Muscle of leg (tissue), 11 donors: Measurements from ENCODE around the gene ITGA1. TPM values are rescaled to one million over a fixed set of nuclear protein-coding genes. Genes with fewer than 3 reads are reported as not detected.

Experiments used
- DNase-seq: peaks from one replicate; pipeline ENCODE4 v3.0.0; 2013
- H3K27ac ChIP-seq: one replicate; pipeline ENCODE4 v1.5.1; 2013; ENCODE audit warnings: mild to moderate bottlenecking, low read length, control low read depth
- H3K27me3 ChIP-seq: one replicate; pipeline ENCODE4 v1.6.1; 2013; ENCODE audit warnings: low read length; ENCODE audit not compliant: control insufficient read depth, insufficient read depth
- H3K36me3 ChIP-seq: one replicate; pipeline ENCODE4 v1.6.1; 2013; ENCODE audit warnings: low read length; ENCODE audit not compliant: control insufficient read depth, insufficient read depth
- H3K4me1 ChIP-seq: one replicate; pipeline ENCODE4 v1.6.1; 2013; ENCODE audit warnings: low read length; ENCODE audit not compliant: control insufficient read depth, insufficient read depth
- H3K4me3 ChIP-seq: one replicate; pipeline ENCODE4 v1.5.1; 2013; ENCODE audit warnings: low read length, control low read depth
- H3K9me3 ChIP-seq: replicated peaks from 2 replicates; pipeline ENCODE4 v1.6.1; 2013; ENCODE audit warnings: low read depth, low read length; ENCODE audit not compliant: control insufficient read depth
- WGBS: methylation state at CpG from one replicate; pipeline ENCODE4 v1.1.5; 2013; ENCODE audit warnings: missing lambda C conversion rate; ENCODE audit not compliant: insufficient coverage; 5-methylcytosine and 5-hydroxymethylcytosine counted together
- polyA plus RNA-seq, 8 donors: library from polyadenylated mRNA; unstranded; fragments of 120-200 nt; gene quantifications; one replicate each; pipeline versions ENCODE4 v1.2.1 to v1.2.3, GENCODE V29; 2013; ENCODE audit warnings: inconsistent platforms in 1 of 8, low replicate concordance in 1 of 8; ENCODE audit not compliant: insufficient read length in 8 of 8, insufficient read depth in 1 of 8
- total RNA-seq: library from RNA; stranded (reverse); fragments of 120-200 nt; gene quantifications from one replicate; pipeline ENCODE4 v1.2.4, GENCODE V29; 2013

ITGA1 gene
- total and polyA plus RNA-seq, 9 donors, result 11.5 to 36.5 (median 21.6) TPM

DNA sequence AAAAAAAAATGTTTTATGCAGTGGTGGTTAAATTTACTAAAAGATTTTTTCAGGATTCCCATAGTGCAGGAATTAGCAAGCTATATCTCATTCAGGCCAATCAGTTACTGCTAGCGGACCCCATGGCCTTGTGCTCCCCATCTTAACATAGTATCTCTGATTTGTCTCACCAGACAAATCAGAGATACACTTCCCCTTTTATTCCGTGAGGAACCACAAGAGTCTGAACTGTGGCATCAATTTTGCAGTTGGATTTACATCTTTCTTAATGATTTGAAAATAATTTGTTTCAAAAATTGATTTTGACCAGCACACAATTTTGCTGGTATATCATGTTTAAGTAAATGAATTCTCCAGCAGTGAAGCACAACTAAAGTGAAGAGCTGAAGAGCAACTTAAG lies 17.9 kb downstream of the ITGA1 start:
- DNase-seq, result no peak
- Histone ChIP-seq H3K27ac (no peak overlapping the region), H3K4me1 (peaks cover 10% of the 10 kb centered on the region), H3K27me3 (no peaks in the 10 kb centered on the region), H3K9me3 (no peaks in the 10 kb centered on the region), H3K36me3 (peaks cover 11% of the 10 kb centered on the region), H3K4me3 (no peak overlapping the region)
- WGBS, result 90% methylated on average over 1 of the region's 2 CpGs

- no peak overlapping the region for H3K4me3 ChIP-seq
- peaks cover 6% of the 10 kb centered on the region for H3K36me3 ChIP-seq
- no peaks in the 10 kb centered on the region for H3K9me3 ChIP-seq
- peaks cover 3% of the 10 kb centered on the region for H3K4me1 ChIP-seq
- no peak overlapping the region for H3K27ac ChIP-seq
- H3K27me3 ChIP-seq, result no peaks in the 10 kb centered on the region
- no peak for DNase-seq
Observed at GRCh38 chr5:52807037-52807436, 19.3 kb downstream of the ITGA1 start.

- H3K36me3 ChIP-seq, result peaks cover 6% of the 10 kb centered on the region
- peaks cover 3% of the 10 kb centered on the region for H3K4me1 ChIP-seq
- no peaks in the 10 kb centered on the region for H3K9me3 ChIP-seq
- H3K27ac ChIP-seq, result no peak overlapping the region
- no peak overlapping the region for H3K4me3 ChIP-seq
- H3K27me3 ChIP-seq, result no peaks in the 10 kb centered on the region
- no peak for DNase-seq
Observed at GRCh38 chr5:52807723-52808122, 20.0 kb downstream of the ITGA1 start.

- no peak overlapping the region for H3K4me3 ChIP-seq
- H3K27ac ChIP-seq, result no peak overlapping the region
- peaks cover 2% of the 10 kb centered on the region for H3K4me1 ChIP-seq
- no peak for DNase-seq
- H3K36me3 ChIP-seq, result peaks cover 3% of the 10 kb centered on the region
- no peaks in the 10 kb centered on the region for H3K27me3 ChIP-seq
- WGBS, result no CpG with 5 or more reads among the region's 2 CpGs
- H3K9me3 ChIP-seq, result no peaks in the 10 kb centered on the region
Observed at GRCh38 chr5:52808316-52808901, 20.7 kb downstream of the ITGA1 start.

DNA sequence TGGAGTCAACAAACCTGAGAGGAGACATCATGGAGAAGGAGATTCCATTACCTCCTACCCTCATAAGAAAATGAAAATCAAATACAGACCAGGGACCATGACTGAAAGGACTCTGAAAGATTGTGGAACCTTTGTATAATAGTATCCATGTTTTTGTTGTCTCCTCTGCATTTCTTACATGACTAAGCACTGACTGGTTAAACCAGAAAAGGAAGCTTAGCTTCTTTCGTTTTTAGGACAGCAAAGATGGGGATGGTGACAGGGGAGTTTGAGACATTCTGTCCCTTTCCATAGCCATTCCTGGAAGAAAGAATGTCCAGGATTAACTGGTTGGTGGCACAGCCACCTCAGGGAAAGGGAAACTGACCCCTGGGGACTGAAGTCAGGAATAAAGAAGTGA lies 22.2 kb downstream of the ITGA1 start:
- H3K4me3 ChIP-seq, result no peak overlapping the region
- H3K9me3 ChIP-seq, result no peaks in the 10 kb centered on the region
- WGBS, result no CpG with 5 or more reads among the region's 1 CpG
- H3K27me3 ChIP-seq, result no peaks in the 10 kb centered on the region
- no peak overlapping the region for H3K27ac ChIP-seq
- no peaks in the 10 kb centered on the region for H3K36me3 ChIP-seq
- H3K4me1 ChIP-seq, result no peaks in the 10 kb centered on the region
- no peak for DNase-seq

- Histone ChIP-seq H3K9me3 (no peaks in the 10 kb centered on the region), H3K27me3 (no peaks in the 10 kb centered on the region), H3K27ac (no peak overlapping the region), H3K4me3 (no peak overlapping the region), H3K4me1 (no peaks in the 10 kb centered on the region), H3K36me3 (no peaks in the 10 kb centered on the region)
- no CpG with 5 or more reads among the region's 1 CpG for WGBS
- no peak for DNase-seq
Observed at GRCh38 chr5:52810426-52810825, 22.7 kb downstream of the ITGA1 start.

DNA sequence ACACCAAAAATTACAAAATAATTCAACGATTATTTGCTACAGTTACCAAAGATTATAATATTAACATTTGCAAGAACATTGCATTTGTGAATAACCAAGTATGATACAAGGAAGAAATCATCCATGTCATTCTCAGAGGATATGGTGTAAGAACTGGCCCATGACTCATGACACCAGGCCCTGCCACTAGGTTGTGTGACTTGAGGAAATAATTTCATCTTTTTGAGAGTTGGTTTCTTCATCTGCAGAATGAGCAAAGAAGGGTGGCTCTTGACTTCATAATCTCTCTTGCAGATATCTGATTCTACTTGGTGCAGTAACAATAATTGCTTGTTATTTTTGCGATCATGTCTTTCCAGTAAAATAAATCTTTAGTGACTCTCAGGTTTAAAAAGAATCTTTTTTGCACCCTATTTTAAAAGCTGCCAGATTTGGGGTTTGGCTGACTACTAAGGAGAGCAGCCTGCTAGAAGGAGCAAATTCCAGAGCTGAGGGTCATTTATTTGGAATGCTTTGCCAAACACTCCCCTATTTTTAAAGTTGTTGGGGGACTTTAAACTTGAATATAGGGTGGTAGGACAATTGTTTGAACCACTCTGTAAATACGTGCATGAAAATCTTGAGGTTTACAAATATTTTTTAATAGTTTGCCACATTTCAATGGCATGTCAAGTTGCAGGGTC lies 23.5 kb downstream of the ITGA1 start:
- Histone ChIP-seq H3K4me1 (no peaks in the 10 kb centered on the region), H3K27me3 (no peaks in the 10 kb centered on the region), H3K4me3 (no peak overlapping the region), H3K27ac (no peak overlapping the region), H3K36me3 (no peaks in the 10 kb centered on the region), H3K9me3 (no peaks in the 10 kb centered on the region)
- DNase-seq, result no peak
- no CpG with 5 or more reads among the region's 3 CpGs for WGBS

DNA sequence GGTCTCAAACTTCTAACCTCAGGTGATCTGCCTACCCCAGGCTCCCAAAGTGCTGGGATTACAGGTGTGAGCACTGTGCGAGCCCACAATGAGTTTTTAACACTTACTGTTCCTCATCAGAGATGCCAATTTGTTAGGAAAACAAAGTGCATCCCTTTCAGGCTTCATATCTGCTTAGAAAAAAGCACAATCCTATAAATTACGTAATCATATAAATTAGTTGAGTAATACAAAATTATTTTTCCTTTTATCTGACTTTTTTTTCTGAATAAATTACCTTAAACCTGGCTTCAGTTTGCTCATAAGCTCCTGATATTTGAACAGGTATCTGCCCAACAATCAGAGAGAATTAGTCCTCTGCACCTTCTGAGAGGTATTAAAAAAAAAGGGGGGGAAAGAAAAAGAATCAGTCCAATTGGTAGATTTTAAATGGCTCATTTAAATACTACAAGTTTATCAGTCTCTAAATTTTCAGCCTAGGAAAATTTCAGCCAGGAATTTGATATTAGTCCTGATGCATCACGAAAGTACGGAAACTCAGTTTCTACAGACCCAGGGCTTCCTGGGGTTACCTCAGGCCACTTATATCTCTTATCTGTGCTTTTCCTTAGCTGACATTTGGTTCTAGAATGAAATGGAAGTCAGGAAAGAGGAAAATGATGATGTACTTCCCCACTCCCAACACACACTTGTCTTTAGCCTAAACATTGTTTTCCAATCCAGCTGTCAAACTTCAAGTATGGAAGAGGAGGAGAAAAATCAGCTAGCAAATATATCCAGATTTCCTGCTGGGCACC lies 26.8 kb downstream of the ITGA1 start:
- Histone ChIP-seq H3K9me3 (no peaks in the 10 kb centered on the region), H3K4me3 (no peak overlapping the region), H3K27me3 (no peaks in the 10 kb centered on the region), H3K36me3 (no peaks in the 10 kb centered on the region), H3K4me1 (no peaks in the 10 kb centered on the region), H3K27ac (no peak overlapping the region)
- DNase-seq, result no peak
- WGBS, result 71% methylated on average over 1 of the region's 4 CpGs

DNA sequence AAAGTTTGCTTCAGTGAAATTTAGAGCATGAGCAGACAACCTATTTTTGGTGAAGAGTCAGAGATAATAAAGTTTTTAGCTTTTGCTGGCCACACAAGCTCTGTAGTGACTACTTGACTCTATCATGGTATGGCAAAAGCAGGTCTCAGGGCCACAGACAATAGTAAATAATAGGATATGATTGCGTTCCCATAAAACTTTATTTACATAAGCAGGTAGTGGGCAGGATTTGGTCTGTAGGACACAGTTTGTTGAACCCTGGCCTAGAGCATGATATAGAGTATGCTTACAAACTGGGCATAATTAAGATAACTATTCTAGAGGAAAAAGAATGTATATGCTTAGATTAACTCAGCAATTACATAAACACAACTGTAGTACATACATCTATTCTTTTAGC lies 30.1 kb downstream of the ITGA1 start:
- Histone ChIP-seq H3K27me3 (no peaks in the 10 kb centered on the region), H3K36me3 (no peaks in the 10 kb centered on the region), H3K9me3 (no peaks in the 10 kb centered on the region), H3K27ac (no peak overlapping the region), H3K4me1 (peaks cover 3% of the 10 kb centered on the region), H3K4me3 (no peak overlapping the region)
- WGBS, result no CpG with 5 or more reads among the region's 1 CpG
- DNase-seq, result no peak

- H3K27ac ChIP-seq, result no peak overlapping the region
- peaks cover 3% of the 10 kb centered on the region for H3K4me1 ChIP-seq
- no CpG with 5 or more reads among the region's 1 CpG for WGBS
Observed at GRCh38 chr5:52818360-52818759, 30.6 kb downstream of the ITGA1 start.

More at GRCh38 chr5:52818360-52818759, 30.6 kb downstream of the ITGA1 start:
- Histone ChIP-seq H3K4me3 (no peak overlapping the region), H3K9me3 (no peaks in the 10 kb centered on the region), H3K27me3 (no peaks in the 10 kb centered on the region), H3K36me3 (no peaks in the 10 kb centered on the region)
- DNase-seq, result no peak
